GM12865 (cell line): Measurements from ENCODE around the gene WDFY4.

Source experiments
- DNase-seq: peaks from one replicate; pipeline ENCODE4 v3.0.0; 2010; ENCODE audit warnings: low read depth
- H3K4me3 ChIP-seq: 2 replicates; pipeline ENCODE4 v1.5.1; 2011; ENCODE audit warnings: mild to moderate bottlenecking, low read depth, low read length, control low read depth
- CTCF ChIP-seq: IDR thresholded peaks from 2 replicates; pipeline ENCODE4 v1.5.1; 2011; ENCODE audit warnings: low read length, control low read depth, low read depth, inconsistent platforms; ENCODE audit not compliant: insufficient read depth; ENCODE audit errors: missing control alignments

Gene WDFY4

GRCh38 chr10:48685731-48686130 is 1.1 kb downstream of the WDFY4 start:
- TF ChIP-seq CTCF = no peak
- DNase-seq = no peak
- peak overlapping the region; percentile 86 for H3K4me3 ChIP-seq

- H3K4me3 ChIP-seq = no peak overlapping the region
- no peak for DNase-seq
- no peak for TF ChIP-seq CTCF
Measured at GRCh38 chr10:48690791-48691660, 6.4 kb downstream of the WDFY4 start.

GRCh38 chr10:48691812-48692528 is 7.3 kb downstream of the WDFY4 start:
- H3K4me3 ChIP-seq = no peak overlapping the region
- no peak for DNase-seq
- no peak for TF ChIP-seq CTCF

GRCh38 chr10:48692748-48693147 is 8.1 kb downstream of the WDFY4 start:
- DNase-seq = no peak
- TF ChIP-seq CTCF = no peak
- no peak overlapping the region for H3K4me3 ChIP-seq

GRCh38 chr10:48693206-48693605 is 8.5 kb downstream of the WDFY4 start:
- H3K4me3 ChIP-seq = no peak overlapping the region
- TF ChIP-seq CTCF = no peak
- DNase-seq = no peak

GRCh38 chr10:48694371-48695030 is 9.8 kb downstream of the WDFY4 start:
- TF ChIP-seq CTCF = no peak

More at GRCh38 chr10:48694371-48695030, 9.8 kb downstream of the WDFY4 start:
- H3K4me3 ChIP-seq = no peak overlapping the region
- no peak for DNase-seq
